Measurements from ENCODE around the gene TTLL6. TPM values are rescaled to one million over a fixed set of nuclear protein-coding genes. Genes with fewer than 3 reads are reported as not detected.

TTLL6 gene
- total and polyA plus RNA-seq, 2 of the 4 experiments (the other 2 are of a cell fraction): not detected

- Histone ChIP-seq H4K91ac (ENCODE audit: insufficient read depth, low read depth, low read length) (no peak overlapping the region), H3K4ac (ENCODE audit: low read depth, low read length) (no peak overlapping the region), H2AK9ac (replicated peaks; ENCODE audit: low read depth, low read length, poor library complexity) (no peak overlapping the region), H3K4me1 (ENCODE audit: control insufficient read depth, insufficient read depth, low read length) (no peaks in the 10 kb centered on the region), H3K56ac (ENCODE audit: extremely low read depth, insufficient read depth, low read length) (no peak overlapping the region), H3K27me3 (ENCODE audit: control insufficient read depth, insufficient read depth, low read length) (peaks cover 95% of the 10 kb centered on the region), H3K18ac (ENCODE audit: low read depth, low read length) (no peak overlapping the region), H4K5ac (ENCODE audit: low read depth, low read length) (no peak overlapping the region), H2BK5ac (ENCODE audit: low read depth, low read length, poor library complexity, severe bottlenecking) (no peak overlapping the region), H2AFZ (replicated peaks; ENCODE audit: low read length, poor library complexity) (no peak overlapping the region), H3K27ac (ENCODE audit: insufficient read depth, low read length) (no peak overlapping the region), H3K4me2 (ENCODE audit: low read depth, low read length) (no peak overlapping the region), H4K20me1 (ENCODE audit: insufficient read depth, low read length) (no peaks in the 10 kb centered on the region), H3K9me1 (ENCODE audit: insufficient read depth, low read length) (no peaks in the 10 kb centered on the region), H3K14ac (replicated peaks; ENCODE audit: low read depth, low read length) (no peak overlapping the region), H4K8ac (ENCODE audit: low read depth in 2 of 2, low read length in 2 of 2) (no peak overlapping the region), H2BK120ac (ENCODE audit: low read depth, low read length) (no peak overlapping the region), H2BK20ac (ENCODE audit: low read depth, low read length) (no peak overlapping the region), H3K79me1 (ENCODE audit: low read depth in 1 of 2, low read length in 2 of 2) (no peaks in the 10 kb centered on the region), H3K9me3 (ENCODE audit: control insufficient read depth, insufficient read depth, low read length) (peaks cover 7% of the 10 kb centered on the region), H3K23ac (ENCODE audit: low read depth, low read length) (no peak overlapping the region), H2AK5ac (ENCODE audit: low read depth, low read length) (no peak overlapping the region), H3K36me3 (ENCODE audit: control insufficient read depth, insufficient read depth, low read length) (no peaks in the 10 kb centered on the region), H2BK15ac (ENCODE audit: low read depth, low read length) (no peak overlapping the region), H3K9ac (ENCODE audit: low read depth, low read length) (no peak overlapping the region), H3K4me3 (ENCODE audit: insufficient read depth, low read depth, low read length) (no peak overlapping the region)
- BruUV-seq (replicated peaks): no TSS peak
- DNase-seq (no peak), ATAC-seq (ENCODE audit: low read depth) (no peak)
- dilution Hi-C loops (cut with HindIII; ENCODE audit: low sequenced_read_pairs, unreplicated experiment) (no loop called here), in situ Hi-C loops (cut with MboI; ENCODE audit: low sequenced_read_pairs) (loop anchor here (10.0 kb wide), 1 partner anchor 50 kb away; no protein-coding TSS in a partner anchor), intact Hi-C loops (cut with micrococcal nuclease) (no loop called here)
- ChIA-PET CTCF (interaction anchor here (0.8 kb wide), 1 partner anchor 12 kb away, joined by 3 read pairs; no protein-coding TSS in a partner anchor), POLR2A (ENCODE audit: unreplicated experiment) (no interaction called here)
- no peak for TF ChIP-seq MAFK (IDR thresholded peaks at IDR 0.05; ENCODE audit: low read depth, low read length)
- no peak for TF ChIP-seq MAZ (IDR thresholded peaks at IDR 0.05; ENCODE audit: borderline replicate concordance, low read depth, low read length)
- no peak for TF ChIP-seq POLR2A (IDR thresholded peaks at IDR 0.05; ENCODE audit: low read depth, low read length)
- TF ChIP-seq RCOR1 (IDR thresholded peaks at IDR 0.05; ENCODE audit: insufficient replicate concordance, low read length): no peak
- no peak for TF ChIP-seq SMC3 (IDR thresholded peaks at IDR 0.05; ENCODE audit: low read depth, low read length)
- TF ChIP-seq NFE2L2 (IDR thresholded peaks at IDR 0.05; ENCODE audit: low read depth, low read length): no peak
- TF ChIP-seq, protein P1, sequence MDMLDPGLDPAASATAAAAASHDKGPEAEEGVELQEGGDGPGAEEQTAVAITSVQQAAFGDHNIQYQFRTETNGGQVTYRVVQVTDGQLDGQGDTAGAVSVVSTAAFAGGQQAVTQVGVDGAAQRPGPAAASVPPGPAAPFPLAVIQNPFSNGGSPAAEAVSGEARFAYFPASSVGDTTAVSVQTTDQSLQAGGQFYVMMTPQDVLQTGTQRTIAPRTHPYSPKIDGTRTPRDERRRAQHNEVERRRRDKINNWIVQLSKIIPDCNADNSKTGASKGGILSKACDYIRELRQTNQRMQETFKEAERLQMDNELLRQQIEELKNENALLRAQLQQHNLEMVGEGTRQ (IDR thresholded peaks at IDR 0.05; ENCODE audit: low read depth, low read length): no peak
- no peak for TF ChIP-seq CTCF (conservative IDR thresholded peaks at IDR 0.05; ENCODE audit: low read depth, low read length)
- no peak for TF ChIP-seq CHD1 (IDR thresholded peaks at IDR 0.05; ENCODE audit: low read depth, low read length)
- no peak for TF ChIP-seq ELK1 (IDR thresholded peaks at IDR 0.05; ENCODE audit: borderline replicate concordance, low read depth, low read length)
- no peak for TF ChIP-seq RAD21 (IDR thresholded peaks at IDR 0.05; ENCODE audit: low read length)
- TF ChIP-seq MXI1 (IDR thresholded peaks at IDR 0.05; ENCODE audit: borderline replicate concordance, low read depth, low read length): no peak
- no peak for TF ChIP-seq CEBPB (IDR thresholded peaks at IDR 0.05; ENCODE audit: low read depth, low read length)
- TF ChIP-seq RFX5 (IDR thresholded peaks at IDR 0.05; ENCODE audit: low read depth, low read length): no peak
- no peak for TF ChIP-seq BHLHE40 (IDR thresholded peaks at IDR 0.05; ENCODE audit: low read depth, low read length)
- TF ChIP-seq FOS (IDR thresholded peaks at IDR 0.05; ENCODE audit: low read depth, low read length): no peak
- 7% methylated on average over 3 of the region's 14 CpGs; no CpG with 5 or more reads in 1 of the 2 experiments for WGBS, 2 experiments (ENCODE audit: extremely low coverage in 2 of 2, insufficient read length in 1 of 2)
These were observed 82.5 kb downstream of the TTLL6 start for GRCh38 chr17:48734333-48735061.
